Glutamatergic neuron (in vitro differentiated cells): ENCODE results near the gene ID3. TPM values are rescaled to one million over a fixed set of nuclear protein-coding genes. Genes with fewer than 3 reads are reported as not detected.

ENCODE experiments used
- DNase-seq: peaks from one replicate; pipeline ENCODE4 v3.0.0; 2022
- H3K27ac Mint-ChIP-seq: one replicate; pipeline ENCODE4 v1.8.0; 2020; ENCODE audit warnings: mild to moderate bottlenecking, mixed read lengths, inconsistent platforms; ENCODE audit not compliant: unreplicated experiment
- H3K27me3 Mint-ChIP-seq: one replicate; pipeline ENCODE4 v1.8.0; 2020; ENCODE audit warnings: mild to moderate bottlenecking, moderate library complexity, mixed read lengths, inconsistent platforms; ENCODE audit not compliant: unreplicated experiment
- H3K36me3 Mint-ChIP-seq: one replicate; pipeline ENCODE4 v1.8.0; 2020; ENCODE audit warnings: mild to moderate bottlenecking, mixed read lengths, inconsistent platforms; ENCODE audit not compliant: unreplicated experiment
- H3K4me1 Mint-ChIP-seq: one replicate; pipeline ENCODE4 v1.8.0; 2020; ENCODE audit warnings: mild to moderate bottlenecking, low read depth, mixed read lengths, inconsistent platforms; ENCODE audit not compliant: unreplicated experiment
- H3K4me3 Mint-ChIP-seq: one replicate; pipeline ENCODE4 v1.8.0; 2020; ENCODE audit warnings: mild to moderate bottlenecking, mixed read lengths, inconsistent platforms; ENCODE audit not compliant: unreplicated experiment
- H3K9me3 Mint-ChIP-seq: one replicate; pipeline ENCODE4 v1.8.0; 2020; ENCODE audit warnings: mild to moderate bottlenecking, moderate library complexity, mixed read lengths, inconsistent platforms; ENCODE audit not compliant: unreplicated experiment
- total RNA-seq: library from RNA; stranded (reverse); fragmentation: NEBNext Ultra II Directional; extraction: Animal tissue kit (Norgen Biotek cat#: 25700); gene quantifications from one replicate; pipeline ENCODE4 v1.2.1, GENCODE V29; 2021; ENCODE audit not compliant: unreplicated experiment
- TF ChIP-seq, protein P1 (sequence below): fragments of 200-600 bp; sonication (generic); IDR thresholded peaks from one replicate; pipeline ENCODE4 v1.5.0; 2021; ENCODE audit not compliant: partially characterized antibody, unreplicated experiment

Gene ID3
- total RNA-seq, 1 donor from 2014 or later, result 10.9 TPM

DNA sequence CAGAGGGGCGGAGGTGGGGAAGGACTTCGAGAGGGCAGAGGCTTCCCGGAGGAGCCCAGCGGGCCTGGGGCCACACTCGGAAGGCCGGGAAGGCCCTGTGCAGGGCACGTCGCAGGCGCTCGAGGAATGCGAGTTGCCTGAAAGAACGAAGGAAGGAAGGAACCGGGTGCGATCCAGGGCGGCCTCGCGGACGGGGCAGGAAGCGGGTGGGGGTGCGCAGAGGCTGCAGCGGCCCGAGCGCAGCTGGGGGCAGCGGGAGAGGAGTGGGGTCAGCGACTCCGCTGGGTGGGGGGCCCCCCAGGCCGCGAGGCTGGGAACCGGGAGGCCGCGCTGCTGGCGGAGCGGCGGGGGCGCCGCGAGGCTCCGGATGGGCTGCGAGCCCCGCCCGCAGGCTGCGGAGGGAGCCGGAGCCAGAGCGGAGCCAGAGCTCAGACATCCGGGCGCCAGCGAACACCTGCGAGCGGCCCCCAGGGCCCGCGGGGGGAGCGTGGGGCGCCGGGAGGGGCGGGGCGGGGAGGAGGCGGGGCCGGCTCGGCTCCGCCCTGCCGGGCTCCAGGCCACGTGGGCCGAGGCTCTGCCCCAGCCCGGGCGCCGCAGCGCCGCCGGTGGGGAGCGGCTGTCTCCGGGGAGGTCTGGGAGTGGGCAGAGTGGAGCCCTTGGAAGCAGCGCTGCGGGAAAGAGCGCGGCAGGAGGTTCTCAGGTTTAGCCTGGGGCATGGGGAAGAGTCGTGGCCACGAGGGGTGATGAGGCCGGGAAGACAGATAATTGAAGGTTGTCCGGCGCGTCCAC, 4.6 kb downstream of the ID3 start:
- TF ChIP-seq, protein P1, sequence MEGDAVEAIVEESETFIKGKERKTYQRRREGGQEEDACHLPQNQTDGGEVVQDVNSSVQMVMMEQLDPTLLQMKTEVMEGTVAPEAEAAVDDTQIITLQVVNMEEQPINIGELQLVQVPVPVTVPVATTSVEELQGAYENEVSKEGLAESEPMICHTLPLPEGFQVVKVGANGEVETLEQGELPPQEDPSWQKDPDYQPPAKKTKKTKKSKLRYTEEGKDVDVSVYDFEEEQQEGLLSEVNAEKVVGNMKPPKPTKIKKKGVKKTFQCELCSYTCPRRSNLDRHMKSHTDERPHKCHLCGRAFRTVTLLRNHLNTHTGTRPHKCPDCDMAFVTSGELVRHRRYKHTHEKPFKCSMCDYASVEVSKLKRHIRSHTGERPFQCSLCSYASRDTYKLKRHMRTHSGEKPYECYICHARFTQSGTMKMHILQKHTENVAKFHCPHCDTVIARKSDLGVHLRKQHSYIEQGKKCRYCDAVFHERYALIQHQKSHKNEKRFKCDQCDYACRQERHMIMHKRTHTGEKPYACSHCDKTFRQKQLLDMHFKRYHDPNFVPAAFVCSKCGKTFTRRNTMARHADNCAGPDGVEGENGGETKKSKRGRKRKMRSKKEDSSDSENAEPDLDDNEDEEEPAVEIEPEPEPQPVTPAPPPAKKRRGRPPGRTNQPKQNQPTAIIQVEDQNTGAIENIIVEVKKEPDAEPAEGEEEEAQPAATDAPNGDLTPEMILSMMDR, result no peak
- H3K9me3 Mint-ChIP-seq, result peaks cover 7% of the 10 kb centered on the region
- peak overlapping the region; percentile 83 for H3K4me3 Mint-ChIP-seq
- peak overlapping the region; percentile 88 for H3K27ac Mint-ChIP-seq
- DNase-seq, result peak; percentile 91
- H3K4me1 Mint-ChIP-seq, result peaks cover 42% of the 10 kb centered on the region
- peaks cover 20% of the 10 kb centered on the region for H3K27me3 Mint-ChIP-seq
- H3K36me3 Mint-ChIP-seq, result no peaks in the 10 kb centered on the region

DNA sequence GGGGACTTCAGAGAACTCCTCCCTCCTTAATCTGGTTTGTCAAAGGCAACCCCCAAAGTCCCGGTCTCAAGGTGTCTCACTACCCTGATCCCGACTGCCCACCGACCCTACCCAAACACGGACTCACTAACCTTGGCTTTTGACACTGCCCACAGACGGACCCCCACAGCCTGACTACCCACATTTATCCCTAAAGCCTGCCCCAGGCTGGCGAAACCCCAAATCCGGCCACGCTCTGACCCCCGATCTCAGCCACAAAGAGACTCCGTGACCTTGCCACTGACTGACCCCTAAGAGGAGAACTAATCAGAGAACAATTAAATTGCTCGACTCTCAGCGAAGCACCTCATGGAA, 5.2 kb downstream of the ID3 start:
- Mint-ChIP-seq H3K27me3 (peaks cover 17% of the 10 kb centered on the region), H3K4me3 (peak overlapping the region; percentile 79), H3K27ac (peak overlapping the region; percentile 88), H3K36me3 (no peaks in the 10 kb centered on the region), H3K9me3 (peaks cover 5% of the 10 kb centered on the region), H3K4me1 (peaks cover 40% of the 10 kb centered on the region)
- DNase-seq, result no peak
- TF ChIP-seq, protein P1, result no peak

DNA sequence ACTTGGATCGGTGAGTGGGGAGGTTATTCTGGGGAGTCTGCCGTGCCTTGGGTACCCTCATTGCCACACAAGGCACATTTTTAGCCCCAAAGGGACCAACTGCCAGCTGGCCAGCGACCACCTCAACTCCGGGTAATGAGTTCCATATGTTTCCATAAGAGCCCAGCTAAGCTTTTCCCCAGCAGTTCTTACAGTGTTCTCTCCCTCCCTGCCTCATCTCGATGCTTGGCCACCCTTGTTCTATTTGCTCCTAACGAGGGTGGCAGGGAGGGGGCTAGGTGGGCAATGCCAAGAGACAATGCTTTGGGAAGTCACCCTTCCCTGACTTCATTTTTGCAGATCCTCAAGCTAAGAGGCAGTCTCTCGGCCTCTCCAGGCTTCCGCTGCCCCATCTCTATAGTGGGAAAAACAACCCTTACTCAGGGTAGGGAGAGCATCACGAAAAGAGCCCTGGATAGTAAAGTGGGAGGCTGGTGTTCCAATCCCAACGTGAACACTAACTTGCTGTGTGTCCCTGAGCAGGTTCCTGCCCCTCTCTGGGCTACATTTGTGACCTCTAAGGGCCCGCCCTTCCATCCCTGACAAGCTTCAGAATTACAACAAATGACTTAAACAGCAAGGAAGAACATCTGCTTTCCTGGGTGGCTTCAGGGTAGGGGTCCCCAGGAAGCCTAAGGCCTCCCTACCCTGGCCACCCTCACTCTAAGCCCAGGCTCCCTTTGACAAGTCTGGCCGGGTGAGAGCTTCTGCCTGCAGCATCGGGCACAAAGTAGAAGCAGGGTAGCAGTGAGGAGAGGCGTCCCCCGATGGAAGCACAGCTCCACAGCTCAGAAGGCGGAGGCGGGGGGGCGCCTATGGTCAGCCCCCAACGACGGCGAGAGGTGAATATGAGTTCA, 5.8 kb downstream of the ID3 start:
- Mint-ChIP-seq H3K4me3 (peak overlapping the region; percentile 79), H3K9me3 (peaks cover 5% of the 10 kb centered on the region), H3K27me3 (peaks cover 17% of the 10 kb centered on the region), H3K36me3 (no peaks in the 10 kb centered on the region), H3K27ac (peak overlapping the region; percentile 88), H3K4me1 (peaks cover 40% of the 10 kb centered on the region)
- TF ChIP-seq, protein P1, result no peak
- DNase-seq, result no peak

DNA sequence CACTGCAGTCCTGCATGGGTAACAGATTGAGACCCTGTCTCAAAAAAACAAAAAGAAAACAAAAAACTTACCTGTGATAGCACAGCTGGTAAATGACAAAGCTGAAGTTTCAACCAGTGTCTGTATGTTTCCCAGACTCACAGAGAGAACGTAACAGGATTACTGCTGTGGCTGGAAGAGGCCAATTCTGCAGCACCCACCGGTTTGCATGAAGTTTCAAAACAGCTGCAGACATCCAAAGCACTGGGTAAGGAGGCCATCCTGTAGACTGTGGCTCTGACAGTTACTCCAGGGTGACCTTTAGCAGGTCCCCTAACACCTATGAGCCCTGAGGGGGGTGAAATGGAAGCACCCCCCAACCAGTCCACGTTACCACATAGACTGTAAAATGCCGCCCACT, 7.5 kb downstream of the ID3 start:
- peaks cover 5% of the 10 kb centered on the region for H3K9me3 Mint-ChIP-seq
- TF ChIP-seq, protein P1, result no peak
- H3K27me3 Mint-ChIP-seq, result peaks cover 17% of the 10 kb centered on the region
- peaks cover 36% of the 10 kb centered on the region for H3K4me1 Mint-ChIP-seq
- DNase-seq, result no peak
- no peaks in the 10 kb centered on the region for H3K36me3 Mint-ChIP-seq
- H3K4me3 Mint-ChIP-seq, result no peak overlapping the region
- no peak overlapping the region for H3K27ac Mint-ChIP-seq

DNA sequence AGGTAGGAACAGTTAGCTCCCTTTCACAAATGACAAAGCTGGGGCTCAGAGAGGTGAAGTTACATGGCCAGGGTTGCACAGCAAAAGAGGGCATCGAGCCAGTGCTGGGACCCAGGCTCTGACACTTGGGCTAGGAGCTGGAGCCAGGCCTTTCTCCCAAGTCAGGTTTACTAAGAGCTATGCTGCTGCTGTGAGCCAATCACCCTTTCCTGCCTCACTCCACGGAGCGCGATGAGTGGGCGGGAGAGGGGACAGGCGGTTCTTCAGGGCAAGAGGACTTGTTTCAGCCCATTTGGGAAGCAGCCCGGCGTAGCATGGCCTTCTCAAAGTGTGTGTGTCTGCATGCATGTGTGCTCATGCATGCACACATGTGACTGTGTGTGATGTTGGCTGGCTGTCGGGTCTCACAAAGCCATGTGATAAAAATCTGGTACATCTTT, 10.6 kb downstream of the ID3 start:
- Mint-ChIP-seq H3K27me3 (peaks cover 10% of the 10 kb centered on the region), H3K9me3 (no peaks in the 10 kb centered on the region), H3K36me3 (no peaks in the 10 kb centered on the region), H3K4me3 (no peak overlapping the region), H3K27ac (no peak overlapping the region), H3K4me1 (peaks cover 17% of the 10 kb centered on the region)
- no peak for DNase-seq
- TF ChIP-seq, protein P1, result no peak
